Endothelial cell of hepatic sinusoid (primary cell): ENCODE measurements around the gene POLG2.

Experiments used
- in situ Hi-C: cut with HindIII; loops from 2 replicates; pipeline ENCODE4 v1.10.0; 2017; ENCODE audit warnings: low sequenced_read_pairs

POLG2 gene

GRCh38 chr17:64496786-64497564 lies at the start of gene POLG2:
POLG2 (minus strand) TSS chr17:64497054; CDS start chr17:64496968, 86 bp downstream.
- in situ Hi-C loops: no loop called here

- in situ Hi-C loops: no loop called here
Measured at GRCh38 chr17:64544742-64545141, 47.9 kb upstream of the POLG2 start.

GRCh38 chr17:64540118-64540776 lies 43.4 kb upstream of the POLG2 start:
- in situ Hi-C loops: no loop called here

GRCh38 chr17:64538508-64539130 lies 41.8 kb upstream of the POLG2 start:
- in situ Hi-C loops: no loop called here

GRCh38 chr17:64537488-64537887 lies 40.6 kb upstream of the POLG2 start:
- in situ Hi-C loops: no loop called here

- in situ Hi-C loops: no loop called here
Measured at GRCh38 chr17:64536913-64537312, 40.1 kb upstream of the POLG2 start.

GRCh38 chr17:64535357-64535756 lies 38.5 kb upstream of the POLG2 start:
- in situ Hi-C loops: no loop called here

- in situ Hi-C loops: no loop called here
Measured at GRCh38 chr17:64534187-64534586, 37.3 kb upstream of the POLG2 start.

- in situ Hi-C loops: no loop called here
Measured at GRCh38 chr17:64533784-64534183, 36.9 kb upstream of the POLG2 start.

- in situ Hi-C loops: no loop called here
Measured at GRCh38 chr17:64532409-64532808, 35.6 kb upstream of the POLG2 start.

GRCh38 chr17:64531955-64532371 lies 35.1 kb upstream of the POLG2 start:
- in situ Hi-C loops: no loop called here

GRCh38 chr17:64529221-64529620 lies 32.4 kb upstream of the POLG2 start:
- in situ Hi-C loops: no loop called here

- in situ Hi-C loops: no loop called here
Measured at GRCh38 chr17:64527914-64528313, 31.1 kb upstream of the POLG2 start.

- in situ Hi-C loops: no loop called here
Measured at GRCh38 chr17:64520359-64520758, 23.5 kb upstream of the POLG2 start.

- in situ Hi-C loops: no loop called here
Measured at GRCh38 chr17:64519601-64520000, 22.7 kb upstream of the POLG2 start.

- in situ Hi-C loops: no loop called here
Measured at GRCh38 chr17:64515829-64516228, 19.0 kb upstream of the POLG2 start.

- in situ Hi-C loops: no loop called here
Measured at GRCh38 chr17:64515419-64515818, 18.6 kb upstream of the POLG2 start.

GRCh38 chr17:64509179-64509578 lies 12.3 kb upstream of the POLG2 start:
- in situ Hi-C loops: no loop called here

- in situ Hi-C loops: no loop called here
Measured at GRCh38 chr17:64508683-64509082, 11.8 kb upstream of the POLG2 start.

- in situ Hi-C loops: no loop called here
Measured at GRCh38 chr17:64507413-64507782, 10.5 kb upstream of the POLG2 start.

- in situ Hi-C loops: no loop called here
Measured at GRCh38 chr17:64506576-64507412, 9.9 kb upstream of the POLG2 start, which contains the start of gene CEP95. CEP95 (plus strand) TSS chr17:64506977; CDS start chr17:64507098, 121 bp downstream.
